PC-3 (cell line): ENCODE data around the gene CLMN. TPM values are rescaled to one million over a fixed set of nuclear protein-coding genes. Genes with fewer than 3 reads are reported as not detected.

ENCODE experiments used
- ATAC-seq: fragments of 200-7000 bp; cut with Tn5 transposase; 2 replicates; pipeline ENCODE4 v1.9.1; 2020; ENCODE audit warnings: mild to moderate bottlenecking, moderate library complexity
- BruUV-seq: library from RNA; stranded (reverse); fragments of 400-500 nt; replicated peaks from 2 replicates; lab custom pipeline; 2021; lab: Mats Ljungman, UMichigan
- CTCF ChIA-PET: fragments of 300-600 bp; sonication (Branson Sonifier 250); formaldehyde crosslinking; loops from one replicate; lab custom pipeline; 2022; ENCODE audit warnings: antibody characterized with exemption; lab: Charles Lee
- POLR2A ChIA-PET: fragments of 300-600 bp; sonication (Branson Sonifier 250); formaldehyde crosslinking; loops from one replicate; lab custom pipeline; 2022; ENCODE audit warnings: antibody characterized with exemption; ENCODE audit not compliant: unreplicated experiment; lab: Charles Lee
- DNase-seq: peaks from one replicate; pipeline ENCODE4 v3.0.0-alpha.2; 2015
- H2AFZ ChIP-seq: fragments of 300-600 bp; sonication (generic); 2 replicates; pipeline ENCODE4 v1.6.0; 2016; ENCODE audit warnings: antibody characterized with exemption, low read length
- H3F3A ChIP-seq: fragments of 300-600 bp; sonication (generic); one replicate; pipeline ENCODE4 v1.6.0; 2017; ENCODE audit warnings: antibody characterized with exemption, low read length, control low read depth, mild to moderate bottlenecking; ENCODE audit not compliant: unreplicated experiment
- H3K27ac ChIP-seq: fragments of 300-600 bp; sonication (generic); 2 replicates; pipeline ENCODE4 v1.5.1; 2016; ENCODE audit warnings: mild to moderate bottlenecking, low read length
- H3K27me3 ChIP-seq: fragments of 300-600 bp; sonication (generic); 2 replicates; pipeline ENCODE4 v1.6.1; 2016; ENCODE audit warnings: low read length, mixed read lengths
- H3K36me3 ChIP-seq: fragments of 300-600 bp; sonication (generic); 2 replicates; pipeline ENCODE4 v1.6.1; 2016; ENCODE audit warnings: low read depth, mixed run types, low read length, mixed read lengths
- H3K4me1 ChIP-seq: fragments of 300-600 bp; sonication (generic); 2 replicates; pipeline ENCODE4 v1.5.1; 2016; ENCODE audit warnings: low read length; ENCODE audit not compliant: insufficient read depth
- H3K4me2 ChIP-seq: fragments of 300-600 bp; sonication (generic); 2 replicates; pipeline ENCODE4 v1.6.0; 2016; ENCODE audit warnings: low read length
- H3K4me3 ChIP-seq: fragments of 300-600 bp; sonication (generic); 2 replicates; pipeline ENCODE4 v1.5.1; 2016; ENCODE audit warnings: mild to moderate bottlenecking, low read length, mixed read lengths
- H3K79me2 ChIP-seq: fragments of 300-600 bp; sonication (generic); 2 replicates; pipeline ENCODE4 v1.6.1; 2017; ENCODE audit warnings: low read length, mixed read lengths
- H3K9ac ChIP-seq: fragments of 300-600 bp; sonication (generic); 2 replicates; pipeline ENCODE4 v1.6.0; 2016; ENCODE audit warnings: mild to moderate bottlenecking, low read length
- H3K9me2 ChIP-seq: fragments of 300-600 bp; sonication (generic); replicated peaks from 2 replicates; pipeline ENCODE4 v1.6.1; 2016; ENCODE audit warnings: mixed run types, low read length, mixed read lengths
- H3K9me3 ChIP-seq: fragments of 300-600 bp; sonication (generic); 2 replicates; pipeline ENCODE4 v1.6.1; 2016; ENCODE audit warnings: low read length, mixed read lengths
- H4K20me1 ChIP-seq: fragments of 300-600 bp; sonication (generic); 2 replicates; pipeline ENCODE4 v1.6.1; 2016; ENCODE audit warnings: low read length, mixed read lengths
- EZH2 ChIP-seq: fragments of 300-600 bp; sonication (generic); IDR thresholded peaks from one replicate; pipeline ENCODE4 v1.6.1; 2017; ENCODE audit warnings: antibody characterized with exemption, mild to moderate bottlenecking, low read length; ENCODE audit not compliant: unreplicated experiment
- EZH2phosphoT487 ChIP-seq: fragments of 300-600 bp; sonication (generic); IDR thresholded peaks from 2 replicates; pipeline ENCODE4 v1.6.1; 2018; ENCODE audit warnings: mild to moderate bottlenecking, antibody characterized with exemption, low read length, borderline replicate concordance
- intact Hi-C: fragments of 100-400 bp; cut with micrococcal nuclease; formaldehyde crosslinking; loops from 2 replicates; pipeline ENCODE4 v1.9.0; 2023
- total RNA-seq: library from RNA; depleted of rRNA; stranded (reverse); fragments of >200 nt; gene quantifications from 2 replicates; pipeline ENCODE4 v1.2.3, GENCODE V29; 2014
- TF ChIP-seq, protein P1 (sequence below): fragments of 300-600 bp; sonication (generic); conservative IDR thresholded peaks from 2 replicates; pipeline ENCODE4 v1.5.1; 2017; ENCODE audit warnings: antibody characterized with exemption, low read depth, mild to moderate bottlenecking, low read length

Gene CLMN
- total RNA-seq, 1 experiment from 2014 or later: 3.5 TPM

DNA sequence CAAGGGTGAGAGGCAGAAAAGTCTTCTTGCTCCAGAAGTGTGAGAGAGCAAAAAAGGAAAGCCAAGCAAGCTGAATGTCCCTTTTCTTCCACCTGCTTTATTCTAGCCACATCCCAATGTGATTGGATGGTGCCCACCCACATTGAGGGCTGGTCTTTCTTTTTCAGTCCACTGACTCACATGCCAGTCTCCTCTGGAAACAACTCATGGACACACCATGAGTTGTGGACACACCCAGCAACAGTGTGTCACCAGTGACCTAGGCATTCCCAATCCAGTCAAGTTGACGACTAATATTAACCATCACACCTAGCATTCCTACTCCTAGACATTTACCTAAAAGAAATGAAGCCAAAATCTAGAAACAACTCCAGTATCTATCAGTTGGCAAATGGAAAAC, 155.2 kb downstream of the CLMN start:
- Histone ChIP-seq H3K27me3 (no peaks in the 10 kb centered on the region), H3K9ac (no peak overlapping the region), H2AFZ (no peak overlapping the region), H3K9me2 (no peaks in the 10 kb centered on the region), H3K4me2 (no peak overlapping the region), H3K9me3 (no peaks in the 10 kb centered on the region), H4K20me1 (no peaks in the 10 kb centered on the region), H3K4me3 (no peak overlapping the region), H3K27ac (no peak overlapping the region), H3K79me2 (no peaks in the 10 kb centered on the region), H3K4me1 (no peaks in the 10 kb centered on the region), H3F3A (no peaks in the 10 kb centered on the region), H3K36me3 (no peaks in the 10 kb centered on the region)
- POLR2A ChIA-PET: no interaction called here
- ATAC-seq (no peak), DNase-seq (peak; percentile 21)
- TF ChIP-seq, protein P1, sequence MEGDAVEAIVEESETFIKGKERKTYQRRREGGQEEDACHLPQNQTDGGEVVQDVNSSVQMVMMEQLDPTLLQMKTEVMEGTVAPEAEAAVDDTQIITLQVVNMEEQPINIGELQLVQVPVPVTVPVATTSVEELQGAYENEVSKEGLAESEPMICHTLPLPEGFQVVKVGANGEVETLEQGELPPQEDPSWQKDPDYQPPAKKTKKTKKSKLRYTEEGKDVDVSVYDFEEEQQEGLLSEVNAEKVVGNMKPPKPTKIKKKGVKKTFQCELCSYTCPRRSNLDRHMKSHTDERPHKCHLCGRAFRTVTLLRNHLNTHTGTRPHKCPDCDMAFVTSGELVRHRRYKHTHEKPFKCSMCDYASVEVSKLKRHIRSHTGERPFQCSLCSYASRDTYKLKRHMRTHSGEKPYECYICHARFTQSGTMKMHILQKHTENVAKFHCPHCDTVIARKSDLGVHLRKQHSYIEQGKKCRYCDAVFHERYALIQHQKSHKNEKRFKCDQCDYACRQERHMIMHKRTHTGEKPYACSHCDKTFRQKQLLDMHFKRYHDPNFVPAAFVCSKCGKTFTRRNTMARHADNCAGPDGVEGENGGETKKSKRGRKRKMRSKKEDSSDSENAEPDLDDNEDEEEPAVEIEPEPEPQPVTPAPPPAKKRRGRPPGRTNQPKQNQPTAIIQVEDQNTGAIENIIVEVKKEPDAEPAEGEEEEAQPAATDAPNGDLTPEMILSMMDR: no peak
- TF ChIP-seq EZH2phosphoT487 (no peak), EZH2 (no peak)
- BruUV-seq: no TSS peak
- CTCF ChIA-PET: no interaction called here
- intact Hi-C loops: no loop called here

GRCh38 chr14:95163666-95164065, 156.0 kb downstream of the CLMN start:
- Histone ChIP-seq H3K9ac (no peak overlapping the region), H2AFZ (no peak overlapping the region), H3K4me1 (no peaks in the 10 kb centered on the region), H3K4me2 (no peak overlapping the region), H3K9me2 (no peaks in the 10 kb centered on the region), H4K20me1 (no peaks in the 10 kb centered on the region), H3F3A (no peaks in the 10 kb centered on the region), H3K4me3 (no peak overlapping the region), H3K79me2 (no peaks in the 10 kb centered on the region), H3K9me3 (no peaks in the 10 kb centered on the region), H3K36me3 (no peaks in the 10 kb centered on the region), H3K27me3 (no peaks in the 10 kb centered on the region), H3K27ac (no peak overlapping the region)
- TF ChIP-seq, protein P1: no peak
- TF ChIP-seq EZH2phosphoT487: no peak
- TF ChIP-seq EZH2: no peak
- DNase-seq (no peak), ATAC-seq (no peak)
- POLR2A ChIA-PET: no interaction called here
- intact Hi-C loops: no loop called here
- BruUV-seq: no TSS peak
- CTCF ChIA-PET: no interaction called here

GRCh38 chr14:95163132-95163531, 156.6 kb downstream of the CLMN start:
- no peak for TF ChIP-seq EZH2phosphoT487
- TF ChIP-seq EZH2: no peak
- TF ChIP-seq, protein P1: no peak
- ATAC-seq: no peak
- Histone ChIP-seq H3K9me2 (no peaks in the 10 kb centered on the region), H3K79me2 (no peaks in the 10 kb centered on the region), H3F3A (no peaks in the 10 kb centered on the region), H3K27me3 (no peaks in the 10 kb centered on the region), H3K4me1 (peaks cover 3% of the 10 kb centered on the region; the same call in 1 of the 2 replicates), H3K4me2 (no peak overlapping the region), H3K36me3 (no peaks in the 10 kb centered on the region), H3K9ac (no peak overlapping the region), H4K20me1 (no peaks in the 10 kb centered on the region), H2AFZ (no peak overlapping the region), H3K9me3 (no peaks in the 10 kb centered on the region), H3K27ac (no peak overlapping the region), H3K4me3 (no peak overlapping the region)
- POLR2A ChIA-PET: no interaction called here
- CTCF ChIA-PET: no interaction called here
- DNase-seq: no peak
- no TSS peak for BruUV-seq
- intact Hi-C loops: no loop called here
